Lung (tissue), 12 donors: ENCODE data around the gene CELSR1. TPM values are rescaled to one million over a fixed set of nuclear protein-coding genes. Genes with fewer than 3 reads are reported as not detected.

Experiments used
- ATAC-seq: fragments of 200-7000 bp; cut with Tn5 transposase; one replicate; pipeline ENCODE4 v1.9.1; 2020; ENCODE audit warnings: moderate number of reproducible peaks; ENCODE audit not compliant: insufficient read depth, low FRiP score
- DNase-seq, 3 donors: peaks; one replicate each; pipeline ENCODE4 v3.0.0-alpha.2; 2013 to 2017
- H3K27ac ChIP-seq, 2 donors: one replicate each; pipeline ENCODE4 v1.5.1; 2013; ENCODE audit warnings: mild to moderate bottlenecking in 2 of 2, moderate library complexity in 2 of 2, control low read depth in 1 of 2, inconsistent platforms in 1 of 2, low read depth in 1 of 2, low read length in 1 of 2
- H3K27me3 ChIP-seq, 3 donors: one replicate each; pipeline ENCODE4 v1.5.1; 2013; ENCODE audit warnings: low read length in 2 of 3; ENCODE audit not compliant: control insufficient read depth in 3 of 3, insufficient read depth in 3 of 3
- H3K36me3 ChIP-seq, 4 donors: one replicate each; pipeline ENCODE4 v1.5.1; 2013; ENCODE audit warnings: low read length in 4 of 4, mild to moderate bottlenecking in 1 of 4, moderate library complexity in 1 of 4; ENCODE audit not compliant: control insufficient read depth in 4 of 4, insufficient read depth in 4 of 4
- H3K4me1 ChIP-seq, 5 donors: one replicate each; pipeline ENCODE4 v1.5.1; 2013; ENCODE audit warnings: low read length in 5 of 5, mild to moderate bottlenecking in 2 of 5, moderate library complexity in 1 of 5; ENCODE audit not compliant: control insufficient read depth in 5 of 5, insufficient read depth in 5 of 5
- H3K4me3 ChIP-seq: one replicate; pipeline ENCODE4 v1.5.1; 2013; ENCODE audit warnings: mild to moderate bottlenecking, control low read depth, moderate library complexity
- H3K9ac ChIP-seq, 2 donors: one replicate each; pipeline ENCODE4 v1.5.1; 2013; ENCODE audit warnings: low read length in 2 of 2, control low read depth in 1 of 2; ENCODE audit not compliant: insufficient read depth in 1 of 2
- H3K9me3 ChIP-seq, 4 donors: one replicate each; pipeline ENCODE4 v1.5.1; 2013; ENCODE audit warnings: low read length in 3 of 4, mild to moderate bottlenecking in 1 of 4, moderate library complexity in 1 of 4; ENCODE audit not compliant: control insufficient read depth in 4 of 4, insufficient read depth in 3 of 4
- WGBS, 2 donors: extraction: QIAGEN DNeasy Blood & Tissue Kit; methylation state at CpG; one replicate each; pipeline ENCODE4 v1.1.7; 2013; 5-methylcytosine and 5-hydroxymethylcytosine counted together
- polyA plus RNA-seq, 2 donors: library from polyadenylated mRNA; stranded (reverse); fragments of 200-250 nt; gene quantifications; one replicate each; pipeline ENCODE4 v1.2.1, GENCODE V29; 2013
- total RNA-seq, 2 donors: library from RNA; depleted of rRNA in 1 of 2; stranded (reverse); fragments of >200 nt in 1 of 2; gene quantifications; one replicate each; pipeline ENCODE4 v1.2.1, GENCODE V29; 2014 to 2021
- TF ChIP-seq, protein P1 (sequence below): IDR thresholded peaks from 2 replicates; pipeline ENCODE4 v1.5.1; 2012; ENCODE audit warnings: mild to moderate bottlenecking; ENCODE audit errors: control extremely low read depth, extremely low read depth
- donor health status: control.
- donor health status: control.
- donor health status: Bipolar disorder and iron deficiency.
- donor health status: healthy.
- donor health status: DM: yes; HTN: yes; CAD: no.

CELSR1 gene
- total and polyA plus RNA-seq, 4 donors = 14.0 to 65.9 (median 32.7) TPM

- H3K27me3 ChIP-seq = peaks cover 0 to 14% (median 2%) of the 10 kb centered on the region in 3 donors
- ATAC-seq (no peak), DNase-seq (no peak)
- H3K27ac ChIP-seq = no peak overlapping the region
- H3K9me3 ChIP-seq = peaks cover 0 to 6% (median 0%) of the 10 kb centered on the region in 4 donors
- H3K9ac ChIP-seq = no peak overlapping the region
- H3K4me3 ChIP-seq = no peak overlapping the region
- no peaks in the 10 kb centered on the region for H3K36me3 ChIP-seq
- H3K4me1 ChIP-seq = peaks cover 0 to 10% (median 0%) of the 10 kb centered on the region in 5 donors
- TF ChIP-seq, protein P1, sequence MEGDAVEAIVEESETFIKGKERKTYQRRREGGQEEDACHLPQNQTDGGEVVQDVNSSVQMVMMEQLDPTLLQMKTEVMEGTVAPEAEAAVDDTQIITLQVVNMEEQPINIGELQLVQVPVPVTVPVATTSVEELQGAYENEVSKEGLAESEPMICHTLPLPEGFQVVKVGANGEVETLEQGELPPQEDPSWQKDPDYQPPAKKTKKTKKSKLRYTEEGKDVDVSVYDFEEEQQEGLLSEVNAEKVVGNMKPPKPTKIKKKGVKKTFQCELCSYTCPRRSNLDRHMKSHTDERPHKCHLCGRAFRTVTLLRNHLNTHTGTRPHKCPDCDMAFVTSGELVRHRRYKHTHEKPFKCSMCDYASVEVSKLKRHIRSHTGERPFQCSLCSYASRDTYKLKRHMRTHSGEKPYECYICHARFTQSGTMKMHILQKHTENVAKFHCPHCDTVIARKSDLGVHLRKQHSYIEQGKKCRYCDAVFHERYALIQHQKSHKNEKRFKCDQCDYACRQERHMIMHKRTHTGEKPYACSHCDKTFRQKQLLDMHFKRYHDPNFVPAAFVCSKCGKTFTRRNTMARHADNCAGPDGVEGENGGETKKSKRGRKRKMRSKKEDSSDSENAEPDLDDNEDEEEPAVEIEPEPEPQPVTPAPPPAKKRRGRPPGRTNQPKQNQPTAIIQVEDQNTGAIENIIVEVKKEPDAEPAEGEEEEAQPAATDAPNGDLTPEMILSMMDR = no peak
- WGBS, 2 donors = 83 to 89% methylated on average over 5 of the region's 5 CpGs
These were observed 15.4 kb downstream of the CELSR1 start for GRCh38 chr22:46521994-46522393.

DNA sequence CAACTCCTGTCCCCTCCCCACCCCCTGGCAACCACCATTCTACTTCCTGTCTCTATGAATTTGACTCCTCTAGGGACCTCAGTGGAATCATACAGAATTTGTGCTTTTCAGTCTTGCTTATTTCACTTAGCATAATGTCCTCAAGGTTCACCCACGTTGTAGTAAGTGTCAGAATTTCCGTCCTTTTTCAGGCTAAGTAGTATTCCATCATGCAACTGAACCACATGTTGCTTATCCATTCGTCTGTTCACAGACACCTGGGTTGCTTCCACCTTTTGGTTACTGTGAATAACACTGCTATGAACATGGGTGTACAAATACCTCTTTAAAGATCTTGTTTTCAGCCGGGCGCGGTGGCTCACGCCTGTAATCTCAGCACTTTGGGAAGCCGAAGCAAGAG lies 16.5 kb downstream of the CELSR1 start:
- Histone ChIP-seq H3K4me3 (no peak overlapping the region), H3K9me3 (peaks cover 0 to 4% (median 0%) of the 10 kb centered on the region in 4 donors), H3K27ac (no peak overlapping the region), H3K27me3 (peaks cover 0 to 14% (median 2%) of the 10 kb centered on the region in 3 donors), H3K4me1 (peaks cover 0 to 2% (median 0%) of the 10 kb centered on the region in 5 donors), H3K36me3 (no peaks in the 10 kb centered on the region), H3K9ac (no peak overlapping the region)
- TF ChIP-seq, protein P1 = no peak
- ATAC-seq (no peak), DNase-seq (no peak)
- WGBS, 2 donors = 94 to 95% methylated on average over 8 of the region's 8 CpGs

- TF ChIP-seq, protein P1 = no peak
- Histone ChIP-seq H3K36me3 (no peaks in the 10 kb centered on the region), H3K9me3 (peaks cover 0 to 3% (median 0%) of the 10 kb centered on the region in 4 donors), H3K4me1 (peaks cover 0 to 2% (median 0%) of the 10 kb centered on the region in 5 donors), H3K9ac (no peak overlapping the region), H3K27me3 (peaks cover 0 to 6% (median 2%) of the 10 kb centered on the region in 3 donors), H3K4me3 (no peak overlapping the region), H3K27ac (no peak overlapping the region)
- DNase-seq (no peak), ATAC-seq (no peak)
- WGBS, 2 donors = 90 to 91% methylated on average over 9 of the region's 9 CpGs
These were observed 18.0 kb downstream of the CELSR1 start for GRCh38 chr22:46519377-46519776.
